OCI-LY7 (cell line): ENCODE data around the gene ARR3. TPM values are rescaled to one million over a fixed set of nuclear protein-coding genes. Genes with fewer than 3 reads are reported as not detected.

Experiments used
- Bru-seq: library from RNA; stranded (reverse); fragments of 400-500 nt; gene quantifications from one replicate; lab custom pipeline; 2021; lab: Mats Ljungman, UMichigan
- BruChase-seq, 2 experiments: library from RNA; stranded (reverse); fragments of 400-500 nt; gene quantifications; one replicate each; lab custom pipeline; 2021; lab: Mats Ljungman, UMichigan
- BruUV-seq: library from RNA; stranded (reverse); fragments of 400-500 nt; replicated peaks from 2 replicates; lab custom pipeline; 2021; lab: Mats Ljungman, UMichigan
- CTCF ChIA-PET: fragments of 300-600 bp; sonication (Branson Sonifier 250); formaldehyde crosslinking; loops from one replicate; lab custom pipeline; 2022; ENCODE audit warnings: antibody characterized with exemption; ENCODE audit not compliant: unreplicated experiment; lab: Charles Lee
- POLR2A ChIA-PET: fragments of 300-600 bp; sonication (Branson Sonifier 250); formaldehyde crosslinking; loops from one replicate; lab custom pipeline; 2022; ENCODE audit warnings: antibody characterized with exemption; lab: Charles Lee
- DNase-seq: peaks from one replicate; pipeline ENCODE4 v3.0.0-alpha.2; 2015; ENCODE audit warnings: low spot score
- H2AFZ ChIP-seq: fragments of 200-600 bp; sonication (generic), shearing (Covaris generic); 2 replicates; pipeline ENCODE4 v1.6.1; 2014; ENCODE audit warnings: mild to moderate bottlenecking, antibody characterized with exemption, low read length, moderate library complexity
- H3K27ac ChIP-seq: fragments of 200-600 bp; sonication (generic); 2 replicates; pipeline ENCODE4 v1.5.1; 2014; ENCODE audit warnings: mixed run types, low read depth, mild to moderate bottlenecking, moderate library complexity, low read length, inconsistent platforms; ENCODE audit not compliant: poor library complexity, severe bottlenecking
- H3K36me3 ChIP-seq: fragments of 200-600 bp; sonication (generic); 2 replicates; pipeline ENCODE4 v1.6.1; 2014; ENCODE audit warnings: mild to moderate bottlenecking, antibody characterized with exemption, low read length, moderate library complexity, mixed read lengths; ENCODE audit not compliant: insufficient read depth
- H3K4me1 ChIP-seq: fragments of 200-600 bp; sonication (generic); 2 replicates; pipeline ENCODE4 v1.5.1; 2014; ENCODE audit warnings: mild to moderate bottlenecking, low read length; ENCODE audit not compliant: insufficient read depth, poor library complexity, severe bottlenecking
- H3K4me2 ChIP-seq: fragments of 200-600 bp; sonication (generic); 2 replicates; pipeline ENCODE4 v1.6.1; 2014; ENCODE audit warnings: mild to moderate bottlenecking, low read length
- H3K4me3 ChIP-seq: fragments of 200-600 bp; sonication (generic); 2 replicates; pipeline ENCODE4 v1.5.1; 2014; ENCODE audit warnings: mild to moderate bottlenecking, low read depth, low read length; ENCODE audit not compliant: poor library complexity, severe bottlenecking
- H3K79me2 ChIP-seq: fragments of 200-600 bp; sonication (generic); 2 replicates; pipeline ENCODE4 v1.6.1; 2016; ENCODE audit warnings: low read depth, mild to moderate bottlenecking, low read length, moderate library complexity, mixed read lengths; ENCODE audit not compliant: insufficient read depth
- H3K9me2 ChIP-seq: fragments of 200-600 bp; sonication (generic); 2 replicates; pipeline ENCODE4 v1.6.1; 2016; ENCODE audit warnings: mild to moderate bottlenecking, low read length, mixed read lengths; ENCODE audit not compliant: insufficient read depth
- H3K9me3 ChIP-seq: fragments of 200-600 bp; sonication (generic); 2 replicates; pipeline ENCODE4 v1.6.1; 2014; ENCODE audit warnings: mild to moderate bottlenecking, mixed run types, low read length, mixed read lengths
- H4K20me1 ChIP-seq: fragments of 200-600 bp; sonication (generic); 2 replicates; pipeline ENCODE4 v1.6.1; 2014; ENCODE audit warnings: mild to moderate bottlenecking, antibody characterized with exemption, low read length, moderate library complexity, mixed read lengths; ENCODE audit not compliant: insufficient read depth
- EZH2phosphoT487 ChIP-seq: fragments of 200-600 bp; sonication (generic); IDR thresholded peaks from 2 replicates; pipeline ENCODE4 v1.6.1; 2018; ENCODE audit warnings: low read depth, borderline replicate concordance, mild to moderate bottlenecking, mixed run types, antibody characterized with exemption, low read length, moderate library complexity, mixed read lengths
- intact Hi-C: fragments of 100-400 bp; cut with micrococcal nuclease; formaldehyde crosslinking; loops from one replicate; pipeline ENCODE4 v1.10.0; 2022; ENCODE audit not compliant: unreplicated experiment
- long read RNA-seq: library from polyadenylated mRNA; stranded (forward); transcript quantifications from one replicate; pipeline ENCODE4 v2.0.0, GENCODE V29; 2022
- total RNA-seq, 2 experiments: library from RNA; depleted of rRNA in 1 of 2; stranded (reverse); fragments of >200 nt in 1 of 2; shearing (Covaris generic) in 1 of 2; gene quantifications; 2 replicates each; pipeline ENCODE4 v1.2.3, GENCODE V29; 2014 to 2022
- TF ChIP-seq, protein P1 (sequence below): fragments of 200-600 bp; sonication (generic); conservative IDR thresholded peaks from 2 replicates; pipeline ENCODE4 v1.5.1; 2014; ENCODE audit warnings: mild to moderate bottlenecking, antibody characterized with exemption, low read length, moderate library complexity, mixed read lengths

The ARR3 gene
- total RNA-seq (2014; rRNA removed; shearing (Covaris generic)), result not detected in 2 replicates
- total RNA-seq (2022), result not detected in 2 replicates
- not detected for Bru-seq, nascent RNA
- BruChase-seq, experiment 1, labeled RNA remaining after a 6-hour chase, result not detected
- not detected for BruChase-seq, experiment 2, labeled RNA remaining after a 2-hour chase
- long read RNA-seq, result 0 reads

DNA sequence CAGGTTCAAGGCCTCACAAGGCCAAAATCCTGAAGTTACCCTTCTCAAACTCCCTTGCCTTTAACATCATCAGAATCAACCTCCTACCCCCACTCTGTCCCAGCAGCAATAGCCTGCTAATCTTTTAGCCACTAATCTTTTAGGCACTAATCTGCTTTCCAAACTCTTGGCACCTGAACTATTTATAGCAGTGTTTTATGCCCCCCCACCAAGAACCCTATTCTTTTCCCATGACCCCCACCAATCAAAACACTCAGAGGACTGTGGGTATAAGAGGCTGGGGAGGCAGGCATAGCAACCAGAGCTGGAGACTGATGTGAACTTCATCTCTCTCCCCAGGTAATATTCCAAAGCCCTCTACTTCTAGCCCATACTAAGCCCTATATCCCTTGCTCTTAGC lies at the start of gene ARR3:
Gene ARR3, plus strand, starts transcription at position 301 of the 400 bp plus-strand sequence. CDS start 1,052 bp downstream, outside the sequence.
- ChIA-PET CTCF (no interaction called here), POLR2A (no interaction called here)
- no peak within 1 kb of the TSS for H3K4me2 ChIP-seq
- no peak for DNase-seq
- H3K9me2 ChIP-seq, result no peaks in the 10 kb centered on the region
- no peaks in the 10 kb centered on the region for H3K79me2 ChIP-seq
- TF ChIP-seq, protein P1, sequence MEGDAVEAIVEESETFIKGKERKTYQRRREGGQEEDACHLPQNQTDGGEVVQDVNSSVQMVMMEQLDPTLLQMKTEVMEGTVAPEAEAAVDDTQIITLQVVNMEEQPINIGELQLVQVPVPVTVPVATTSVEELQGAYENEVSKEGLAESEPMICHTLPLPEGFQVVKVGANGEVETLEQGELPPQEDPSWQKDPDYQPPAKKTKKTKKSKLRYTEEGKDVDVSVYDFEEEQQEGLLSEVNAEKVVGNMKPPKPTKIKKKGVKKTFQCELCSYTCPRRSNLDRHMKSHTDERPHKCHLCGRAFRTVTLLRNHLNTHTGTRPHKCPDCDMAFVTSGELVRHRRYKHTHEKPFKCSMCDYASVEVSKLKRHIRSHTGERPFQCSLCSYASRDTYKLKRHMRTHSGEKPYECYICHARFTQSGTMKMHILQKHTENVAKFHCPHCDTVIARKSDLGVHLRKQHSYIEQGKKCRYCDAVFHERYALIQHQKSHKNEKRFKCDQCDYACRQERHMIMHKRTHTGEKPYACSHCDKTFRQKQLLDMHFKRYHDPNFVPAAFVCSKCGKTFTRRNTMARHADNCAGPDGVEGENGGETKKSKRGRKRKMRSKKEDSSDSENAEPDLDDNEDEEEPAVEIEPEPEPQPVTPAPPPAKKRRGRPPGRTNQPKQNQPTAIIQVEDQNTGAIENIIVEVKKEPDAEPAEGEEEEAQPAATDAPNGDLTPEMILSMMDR, result no peak
- TF ChIP-seq EZH2phosphoT487, result no peak
- intact Hi-C loops, result no loop called here
- H3K4me3 ChIP-seq, result no peak within 1 kb of the TSS
- no TSS peak for BruUV-seq
- H4K20me1 ChIP-seq, result no peaks in the 10 kb centered on the region
- no peak within 1 kb of the TSS for H2AFZ ChIP-seq
- H3K9me3 ChIP-seq, result no peaks in the 10 kb centered on the region
- no peaks in the 10 kb centered on the region for H3K36me3 ChIP-seq
- no peak within 1 kb of the TSS for H3K27ac ChIP-seq
- H3K4me1 ChIP-seq, result no peaks in the 10 kb centered on the region

GRCh38 chrX:70219938-70220764 lies 48.0 kb upstream of the ARR3 start:
- ChIA-PET CTCF (no interaction called here), POLR2A (no interaction called here)
- Histone ChIP-seq H3K79me2 (no peaks in the 10 kb centered on the region), H3K9me3 (no peaks in the 10 kb centered on the region), H3K4me3 (no peak overlapping the region), H4K20me1 (no peaks in the 10 kb centered on the region), H3K4me1 (no peaks in the 10 kb centered on the region), H3K9me2 (no peaks in the 10 kb centered on the region), H3K36me3 (no peaks in the 10 kb centered on the region), H2AFZ (no peak overlapping the region), H3K4me2 (no peak overlapping the region), H3K27ac (no peak overlapping the region)
- intact Hi-C loops, result no loop called here
- TF ChIP-seq, protein P1, result no peak
- TF ChIP-seq EZH2phosphoT487, result no peak
- BruUV-seq, result no TSS peak
- DNase-seq, result no peak

- Histone ChIP-seq H3K4me3 (no peak overlapping the region), H3K36me3 (no peaks in the 10 kb centered on the region), H3K79me2 (no peaks in the 10 kb centered on the region), H3K9me2 (no peaks in the 10 kb centered on the region), H3K27ac (no peak overlapping the region), H3K4me1 (no peaks in the 10 kb centered on the region), H4K20me1 (no peaks in the 10 kb centered on the region), H3K4me2 (no peak overlapping the region), H3K9me3 (no peaks in the 10 kb centered on the region), H2AFZ (no peak overlapping the region)
- BruUV-seq, result no TSS peak
- intact Hi-C loops, result no loop called here
- ChIA-PET POLR2A (no interaction called here), CTCF (no interaction called here)
- no peak for DNase-seq
- TF ChIP-seq, protein P1, result no peak
- no peak for TF ChIP-seq EZH2phosphoT487
Observed at GRCh38 chrX:70226048-70226447, 42.1 kb upstream of the ARR3 start.
